ENCODE measurements around the gene DZIP1.

DZIP1 gene

DNA sequence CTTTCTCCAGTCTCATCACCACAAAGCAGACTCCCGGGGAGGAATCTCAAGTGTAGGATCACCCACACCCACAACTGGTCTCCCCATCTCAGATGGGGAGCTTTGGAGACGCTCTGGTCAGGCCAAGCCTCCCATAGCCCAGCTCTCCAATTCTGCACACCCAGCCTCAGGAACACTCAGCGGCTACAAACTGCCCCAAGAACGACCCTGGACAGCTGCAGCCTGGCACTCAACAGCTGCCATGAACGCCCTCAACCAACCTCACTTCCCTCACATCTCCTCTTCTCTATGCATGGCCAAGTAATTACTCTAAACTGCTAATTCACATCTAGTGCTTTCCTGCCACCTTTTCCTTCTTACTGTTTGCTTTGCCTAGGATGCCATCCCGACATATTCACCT lies 42.6 kb downstream of the DZIP1 start:
- DNase-seq (ENCODE audit: insufficient read length, low spot score) (no peak), FAIRE-seq (no peak)
- no peak for TF ChIP-seq CTCF (IDR thresholded peaks at IDR 0.05; ENCODE audit: insufficient read depth, missing control alignments)

DNA sequence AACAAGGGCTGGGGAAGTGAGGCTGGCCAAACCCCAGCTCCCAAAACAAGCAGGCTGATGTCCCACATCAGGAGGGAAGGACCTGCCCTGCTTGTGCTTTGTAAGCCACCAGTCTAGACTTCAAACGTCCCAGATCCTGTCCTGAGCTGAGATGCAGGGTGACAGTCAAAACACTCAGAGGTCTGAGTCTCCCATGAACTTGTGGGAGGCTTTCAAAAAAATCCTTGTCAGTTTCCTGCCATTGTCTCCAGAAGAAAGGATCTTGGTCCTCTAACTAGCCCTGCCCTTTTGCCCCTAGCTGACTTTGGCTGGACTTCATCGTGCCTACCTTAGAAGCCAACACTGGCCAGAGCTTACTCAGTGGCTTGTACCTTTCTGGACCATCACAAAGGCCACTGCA lies 43.3 kb downstream of the DZIP1 start:
- FAIRE-seq: no peak
- DNase-seq (ENCODE audit: insufficient read length, low spot score): no peak
- TF ChIP-seq CTCF (IDR thresholded peaks at IDR 0.05; ENCODE audit: insufficient read depth, missing control alignments): no peak

GRCh38 chr13:95596701-95597100 lies 47.8 kb downstream of the DZIP1 start:
- no peak for FAIRE-seq
- DNase-seq (ENCODE audit: insufficient read length, low spot score): no peak

GRCh38 chr13:95593462-95593861 lies 51.0 kb downstream of the DZIP1 start:
- no peak for FAIRE-seq
- no peak for DNase-seq (ENCODE audit: insufficient read length, low spot score)
- no peak for TF ChIP-seq CTCF (IDR thresholded peaks at IDR 0.05; ENCODE audit: insufficient read depth, missing control alignments)

More at GRCh38 chr13:95596701-95597100, 47.8 kb downstream of the DZIP1 start:
- TF ChIP-seq CTCF (IDR thresholded peaks at IDR 0.05; ENCODE audit: insufficient read depth, missing control alignments): no peak

- TF ChIP-seq CTCF (IDR thresholded peaks at IDR 0.05; ENCODE audit: insufficient read depth, missing control alignments): no peak
- no peak for FAIRE-seq
- no peak for DNase-seq (ENCODE audit: insufficient read length, low spot score)
Observed at GRCh38 chr13:95588721-95589120, 55.8 kb downstream of the DZIP1 start.

GRCh38 chr13:95588134-95588533 lies 56.4 kb downstream of the DZIP1 start:
- TF ChIP-seq CTCF (IDR thresholded peaks at IDR 0.05; ENCODE audit: insufficient read depth, missing control alignments): no peak
- DNase-seq (ENCODE audit: insufficient read length, low spot score) (no peak), FAIRE-seq (no peak)

DNA sequence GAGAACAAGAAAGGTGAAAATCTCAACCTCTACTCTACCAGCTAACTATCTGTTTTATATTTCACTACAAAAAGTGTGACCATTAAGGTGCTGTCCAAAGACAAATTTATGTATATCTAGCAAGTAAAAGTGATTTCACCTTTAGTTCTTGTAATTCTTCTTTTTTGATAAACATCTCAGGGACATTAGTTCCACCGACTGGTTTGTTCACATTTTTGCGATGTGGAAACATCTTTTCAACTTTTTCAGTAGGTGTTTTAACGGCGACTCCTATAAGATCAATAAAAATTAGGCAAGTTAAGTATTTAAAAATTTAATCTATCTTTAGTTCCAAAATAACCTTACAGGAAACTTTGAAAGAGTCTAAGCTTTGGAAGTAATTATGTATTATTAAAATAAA lies 58.6 kb downstream of the DZIP1 start:
- FAIRE-seq (no peak), DNase-seq (ENCODE audit: insufficient read length, low spot score) (no peak)
- TF ChIP-seq CTCF (IDR thresholded peaks at IDR 0.05; ENCODE audit: insufficient read depth, missing control alignments): no peak
